Thyroid gland (tissue), 4 donors: ENCODE results near the gene BMP2K.

Source experiments
- CTCF ChIP-seq, 6 experiments: fragments of 200-600 bp in 3 of 6; fragments of 450-650 bp in 3 of 6; sonication (generic) in 3 of 6; IDR thresholded peaks; one replicate each; pipeline ENCODE4 v1.5.1; 2016 to 2019; ENCODE audit warnings: antibody characterized with exemption in 6 of 6, mild to moderate bottlenecking in 2 of 6, inconsistent platforms in 1 of 6, moderate library complexity in 1 of 6
- POLR2A ChIP-seq, 2 donors: fragments of 450-650 bp; IDR thresholded peaks; one replicate each; pipeline ENCODE4 v1.6.1; 2017; ENCODE audit warnings: antibody characterized with exemption in 2 of 2, mild to moderate bottlenecking in 2 of 2, moderate library complexity in 1 of 2

GRCh38 chr4:78907638-78908037, 131.5 kb downstream of the BMP2K start:
- TF ChIP-seq CTCF (IDR thresholded peaks at IDR 0.05) = no peak
- TF ChIP-seq POLR2A (IDR thresholded peaks at IDR 0.05) = no peak
